HFF-Myc (cell line): ENCODE data around the gene GYS2.

Source experiments
- DNase-seq: peaks from one replicate; pipeline ENCODE4 v3.0.0-alpha.2; 2011; ENCODE audit warnings: low read depth; ENCODE audit errors: extremely low read depth
- H3K4me3 ChIP-seq: replicated peaks from 2 replicates; pipeline ENCODE4 v1.5.1; 2011; ENCODE audit warnings: low read depth, mild to moderate bottlenecking, control low read depth, low read length
- CTCF ChIP-seq: IDR thresholded peaks from 2 replicates; pipeline ENCODE4 v1.5.1; 2012; ENCODE audit warnings: mild to moderate bottlenecking, low read depth, low read length, control low read depth; ENCODE audit errors: missing control alignments

GYS2 gene

GRCh38 chr12:21644516-21644915 lies 39.9 kb upstream of the GYS2 start:
- no peak for DNase-seq
- no peak overlapping the region for H3K4me3 ChIP-seq
- no peak for TF ChIP-seq CTCF

DNA sequence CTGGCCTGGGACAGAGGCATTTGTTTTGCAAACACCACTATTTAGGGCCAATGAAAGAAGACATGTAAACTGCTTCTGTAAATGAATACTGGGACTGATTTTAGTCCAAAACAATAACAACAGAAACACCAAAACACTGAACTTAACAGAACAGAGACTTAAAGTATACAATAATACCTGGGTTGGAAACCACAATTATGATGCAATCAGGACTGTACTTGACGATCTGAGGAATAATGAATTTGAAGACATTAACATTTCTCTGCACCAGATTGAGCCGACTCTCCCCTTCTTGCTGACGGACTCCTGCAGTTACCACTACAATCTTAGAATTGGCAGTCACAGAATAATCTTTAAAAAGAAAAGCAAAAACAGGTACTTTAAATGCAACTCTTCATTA lies 39.1 kb upstream of the GYS2 start:
- DNase-seq = no peak
- no peak for TF ChIP-seq CTCF

DNA sequence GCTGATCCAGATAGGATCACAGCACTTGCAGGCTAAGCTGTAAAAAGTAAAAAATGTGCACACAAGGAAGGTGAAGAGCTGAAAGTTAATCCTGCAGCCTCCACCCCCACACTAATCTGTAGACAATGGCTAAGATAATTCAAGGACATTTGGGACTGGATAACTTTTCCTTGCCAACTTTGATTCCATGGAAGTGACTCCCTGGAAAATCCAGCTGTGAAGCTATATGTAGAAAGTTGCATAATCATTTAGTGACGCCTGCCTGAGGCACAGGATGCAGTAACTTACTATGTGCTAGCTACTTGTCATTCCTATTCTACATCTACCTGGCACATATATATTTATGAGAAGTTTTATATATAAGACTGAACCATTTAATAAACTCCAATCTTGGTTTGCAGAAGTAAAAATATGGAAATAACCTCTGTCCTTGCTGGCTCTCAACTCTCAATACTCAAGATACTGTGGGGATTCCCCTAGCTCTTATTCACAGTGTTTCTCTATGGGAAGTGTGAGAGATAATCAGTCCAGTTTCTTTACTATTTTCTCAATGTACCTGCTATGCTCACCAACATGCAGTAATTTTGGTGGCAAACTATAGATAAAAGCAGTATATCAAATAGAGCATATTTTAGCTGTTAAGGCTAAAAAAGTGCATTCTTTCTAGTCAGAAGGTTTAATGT lies 38.2 kb upstream of the GYS2 start:
- no peak for TF ChIP-seq CTCF
- DNase-seq = no peak
- H3K4me3 ChIP-seq = no peak overlapping the region

More for the DNA sequence above, 39.1 kb upstream of the GYS2 start:
- H3K4me3 ChIP-seq = no peak overlapping the region

DNA sequence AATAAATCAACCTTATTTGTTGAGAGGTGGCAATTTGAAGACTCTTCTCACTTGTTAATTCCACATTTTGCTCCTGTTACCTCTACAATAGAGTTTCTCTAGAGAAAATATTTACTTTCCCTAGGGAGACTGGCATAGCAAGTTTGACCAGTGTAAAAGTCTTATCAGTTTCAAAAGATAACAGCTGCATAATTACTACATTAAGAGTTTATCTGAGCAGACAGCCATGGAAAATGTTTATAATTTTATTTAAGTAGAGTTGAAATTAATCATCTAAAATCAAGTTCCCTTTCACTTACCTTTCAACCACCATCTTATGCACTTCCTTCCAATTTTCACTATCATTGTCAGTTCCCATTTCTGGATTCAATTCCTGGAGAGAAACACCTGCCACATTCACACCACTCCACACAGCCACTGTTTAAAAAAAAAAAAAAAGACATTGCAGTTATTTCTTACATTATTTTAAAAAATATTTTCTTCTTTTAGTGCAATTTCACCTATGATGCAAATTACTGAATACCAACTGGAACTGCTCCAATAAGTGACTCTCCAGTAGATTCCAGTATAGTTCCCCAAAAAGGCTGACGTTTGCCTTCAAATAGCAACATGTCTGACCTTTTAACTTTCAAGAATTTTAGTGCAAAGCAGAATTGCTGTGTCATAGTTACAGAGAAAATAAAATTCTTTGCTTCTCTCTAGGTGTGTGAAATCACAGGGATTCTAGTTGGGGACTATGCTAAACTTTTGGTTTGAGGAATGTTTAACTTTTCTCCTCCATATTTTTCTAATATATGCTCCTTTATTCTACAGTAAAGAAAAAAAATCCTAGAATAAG lies 33.6 kb upstream of the GYS2 start:
- TF ChIP-seq CTCF = no peak
- DNase-seq = no peak
- no peak overlapping the region for H3K4me3 ChIP-seq

- TF ChIP-seq CTCF = no peak
- no peak overlapping the region for H3K4me3 ChIP-seq
- DNase-seq = no peak
Measured at GRCh38 chr12:21634245-21634644, 29.6 kb upstream of the GYS2 start.

GRCh38 chr12:21631367-21631766 lies 26.7 kb upstream of the GYS2 start:
- DNase-seq = no peak
- no peak overlapping the region for H3K4me3 ChIP-seq
- TF ChIP-seq CTCF = no peak
